Measurements from ENCODE around the gene LCK. TPM values are rescaled to one million over a fixed set of nuclear protein-coding genes. Genes with fewer than 3 reads are reported as not detected.

LCK gene
- total and polyA plus RNA-seq, 10 of the 15 experiments (the other 5 are each of a cell fraction or from before 2014, with no cell fraction given), result 31.5 to 173 (median 119) TPM

DNA sequence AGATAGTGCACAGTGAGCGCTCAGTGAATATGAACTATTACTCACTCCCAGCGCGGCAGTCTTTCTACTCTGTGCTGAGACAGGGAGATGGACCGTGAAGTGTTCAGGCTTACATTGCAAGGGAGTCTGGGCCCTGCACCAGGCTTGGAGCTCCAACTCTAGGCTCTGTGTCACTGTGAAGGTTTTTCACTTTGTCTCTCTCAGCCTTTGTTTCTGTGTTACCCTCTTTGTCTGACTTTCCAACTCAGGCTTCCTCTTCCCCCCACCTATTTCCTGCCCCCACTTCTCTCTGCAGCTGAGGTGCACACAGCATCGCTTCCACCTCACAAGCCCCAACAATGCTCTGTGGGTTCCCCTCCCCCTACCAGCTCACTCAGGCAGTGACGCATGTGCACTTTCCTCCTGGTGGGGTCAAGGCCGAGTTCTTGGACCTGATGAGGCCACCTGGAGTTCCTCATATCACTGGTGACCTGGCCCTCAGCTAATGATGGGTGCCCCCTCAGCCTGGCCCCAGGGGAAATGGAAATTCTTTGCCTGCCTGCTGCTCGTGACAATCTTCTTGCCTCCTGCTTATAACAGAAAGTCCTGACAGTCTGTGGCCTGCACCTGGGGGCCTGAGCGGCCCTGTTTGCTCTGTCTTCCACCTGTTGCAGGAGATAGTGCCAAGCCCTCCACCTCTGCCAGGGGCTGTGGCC is 1.1 kb upstream of the LCK start (continued):
- TF ChIP-seq, protein P1, sequence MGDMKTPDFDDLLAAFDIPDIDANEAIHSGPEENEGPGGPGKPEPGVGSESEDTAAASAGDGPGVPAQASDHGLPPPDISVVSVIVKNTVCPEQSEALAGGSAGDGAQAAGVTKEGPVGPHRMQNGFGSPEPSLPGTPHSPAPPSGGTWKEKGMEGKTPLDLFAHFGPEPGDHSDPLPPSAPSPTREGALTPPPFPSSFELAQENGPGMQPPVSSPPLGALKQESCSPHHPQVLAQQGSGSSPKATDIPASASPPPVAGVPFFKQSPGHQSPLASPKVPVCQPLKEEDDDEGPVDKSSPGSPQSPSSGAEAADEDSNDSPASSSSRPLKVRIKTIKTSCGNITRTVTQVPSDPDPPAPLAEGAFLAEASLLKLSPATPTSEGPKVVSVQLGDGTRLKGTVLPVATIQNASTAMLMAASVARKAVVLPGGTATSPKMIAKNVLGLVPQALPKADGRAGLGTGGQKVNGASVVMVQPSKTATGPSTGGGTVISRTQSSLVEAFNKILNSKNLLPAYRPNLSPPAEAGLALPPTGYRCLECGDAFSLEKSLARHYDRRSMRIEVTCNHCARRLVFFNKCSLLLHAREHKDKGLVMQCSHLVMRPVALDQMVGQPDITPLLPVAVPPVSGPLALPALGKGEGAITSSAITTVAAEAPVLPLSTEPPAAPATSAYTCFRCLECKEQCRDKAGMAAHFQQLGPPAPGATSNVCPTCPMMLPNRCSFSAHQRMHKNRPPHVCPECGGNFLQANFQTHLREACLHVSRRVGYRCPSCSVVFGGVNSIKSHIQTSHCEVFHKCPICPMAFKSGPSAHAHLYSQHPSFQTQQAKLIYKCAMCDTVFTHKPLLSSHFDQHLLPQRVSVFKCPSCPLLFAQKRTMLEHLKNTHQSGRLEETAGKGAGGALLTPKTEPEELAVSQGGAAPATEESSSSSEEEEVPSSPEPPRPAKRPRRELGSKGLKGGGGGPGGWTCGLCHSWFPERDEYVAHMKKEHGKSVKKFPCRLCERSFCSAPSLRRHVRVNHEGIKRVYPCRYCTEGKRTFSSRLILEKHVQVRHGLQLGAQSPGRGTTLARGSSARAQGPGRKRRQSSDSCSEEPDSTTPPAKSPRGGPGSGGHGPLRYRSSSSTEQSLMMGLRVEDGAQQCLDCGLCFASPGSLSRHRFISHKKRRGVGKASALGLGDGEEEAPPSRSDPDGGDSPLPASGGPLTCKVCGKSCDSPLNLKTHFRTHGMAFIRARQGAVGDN (IDR thresholded peaks at IDR 0.05), result peak; percentile 84
- TF ChIP-seq IRF4 (IDR thresholded peaks at IDR 0.05; ENCODE audit: low read depth, low read length), result peak; percentile 60; the same call in 1 of the 2 replicates
- peak; percentile 57 for TF ChIP-seq DPF2 (IDR thresholded peaks at IDR 0.05)
- TF ChIP-seq CBX3 (IDR thresholded peaks at IDR 0.05; ENCODE audit: borderline replicate concordance, low read depth), result no peak
- TF ChIP-seq, protein P2, sequence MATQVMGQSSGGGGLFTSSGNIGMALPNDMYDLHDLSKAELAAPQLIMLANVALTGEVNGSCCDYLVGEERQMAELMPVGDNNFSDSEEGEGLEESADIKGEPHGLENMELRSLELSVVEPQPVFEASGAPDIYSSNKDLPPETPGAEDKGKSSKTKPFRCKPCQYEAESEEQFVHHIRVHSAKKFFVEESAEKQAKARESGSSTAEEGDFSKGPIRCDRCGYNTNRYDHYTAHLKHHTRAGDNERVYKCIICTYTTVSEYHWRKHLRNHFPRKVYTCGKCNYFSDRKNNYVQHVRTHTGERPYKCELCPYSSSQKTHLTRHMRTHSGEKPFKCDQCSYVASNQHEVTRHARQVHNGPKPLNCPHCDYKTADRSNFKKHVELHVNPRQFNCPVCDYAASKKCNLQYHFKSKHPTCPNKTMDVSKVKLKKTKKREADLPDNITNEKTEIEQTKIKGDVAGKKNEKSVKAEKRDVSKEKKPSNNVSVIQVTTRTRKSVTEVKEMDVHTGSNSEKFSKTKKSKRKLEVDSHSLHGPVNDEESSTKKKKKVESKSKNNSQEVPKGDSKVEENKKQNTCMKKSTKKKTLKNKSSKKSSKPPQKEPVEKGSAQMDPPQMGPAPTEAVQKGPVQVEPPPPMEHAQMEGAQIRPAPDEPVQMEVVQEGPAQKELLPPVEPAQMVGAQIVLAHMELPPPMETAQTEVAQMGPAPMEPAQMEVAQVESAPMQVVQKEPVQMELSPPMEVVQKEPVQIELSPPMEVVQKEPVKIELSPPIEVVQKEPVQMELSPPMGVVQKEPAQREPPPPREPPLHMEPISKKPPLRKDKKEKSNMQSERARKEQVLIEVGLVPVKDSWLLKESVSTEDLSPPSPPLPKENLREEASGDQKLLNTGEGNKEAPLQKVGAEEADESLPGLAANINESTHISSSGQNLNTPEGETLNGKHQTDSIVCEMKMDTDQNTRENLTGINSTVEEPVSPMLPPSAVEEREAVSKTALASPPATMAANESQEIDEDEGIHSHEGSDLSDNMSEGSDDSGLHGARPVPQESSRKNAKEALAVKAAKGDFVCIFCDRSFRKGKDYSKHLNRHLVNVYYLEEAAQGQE (IDR thresholded peaks at IDR 0.05; ENCODE audit: low read depth, low read length), result no peak
- peak; percentile 89 for TF ChIP-seq TARDBP (IDR thresholded peaks at IDR 0.05; ENCODE audit: borderline replicate concordance)
- peak; percentile 72; the same call in 2 of the 3 replicates for TF ChIP-seq POU2F2 (IDR thresholded peaks at IDR 0.05; ENCODE audit: borderline replicate concordance, low read depth, low read length)
- TF ChIP-seq TCF12 (IDR thresholded peaks at IDR 0.05; ENCODE audit: low read depth, low read length), result peak; percentile 95
- peak; percentile 89 for TF ChIP-seq PAX5 (IDR thresholded peaks at IDR 0.05; ENCODE audit: borderline replicate concordance, low read depth, low read length)
- TF ChIP-seq RAD21 (IDR thresholded peaks at IDR 0.05; ENCODE audit: insufficient read depth, low read depth, low read length), result peak; percentile 33; the same call in 1 of the 2 replicates
- TF ChIP-seq HDAC2 (IDR thresholded peaks at IDR 0.05), result no peak
- peak; percentile 67; the same call in 1 of the 2 replicates for TF ChIP-seq ZBED1 (IDR thresholded peaks at IDR 0.05; ENCODE audit: borderline replicate concordance)
- no peak for TF ChIP-seq CHD4 (IDR thresholded peaks at IDR 0.05)
- no peak for TF ChIP-seq TBL1XR1 (IDR thresholded peaks at IDR 0.05; ENCODE audit: low read depth, low read length)
- no peak for TF ChIP-seq BRCA1 (IDR thresholded peaks at IDR 0.05; ENCODE audit: low read depth, low read length)
- peak in 1 of 2 experiments; percentile 83; a peak in 2 of 3 replicates for TF ChIP-seq EGR1 (IDR thresholded peaks at IDR 0.05; ENCODE audit: borderline replicate concordance in 1 of 2, low read depth in 2 of 2, low read length in 2 of 2)
- TF ChIP-seq, protein P3, sequence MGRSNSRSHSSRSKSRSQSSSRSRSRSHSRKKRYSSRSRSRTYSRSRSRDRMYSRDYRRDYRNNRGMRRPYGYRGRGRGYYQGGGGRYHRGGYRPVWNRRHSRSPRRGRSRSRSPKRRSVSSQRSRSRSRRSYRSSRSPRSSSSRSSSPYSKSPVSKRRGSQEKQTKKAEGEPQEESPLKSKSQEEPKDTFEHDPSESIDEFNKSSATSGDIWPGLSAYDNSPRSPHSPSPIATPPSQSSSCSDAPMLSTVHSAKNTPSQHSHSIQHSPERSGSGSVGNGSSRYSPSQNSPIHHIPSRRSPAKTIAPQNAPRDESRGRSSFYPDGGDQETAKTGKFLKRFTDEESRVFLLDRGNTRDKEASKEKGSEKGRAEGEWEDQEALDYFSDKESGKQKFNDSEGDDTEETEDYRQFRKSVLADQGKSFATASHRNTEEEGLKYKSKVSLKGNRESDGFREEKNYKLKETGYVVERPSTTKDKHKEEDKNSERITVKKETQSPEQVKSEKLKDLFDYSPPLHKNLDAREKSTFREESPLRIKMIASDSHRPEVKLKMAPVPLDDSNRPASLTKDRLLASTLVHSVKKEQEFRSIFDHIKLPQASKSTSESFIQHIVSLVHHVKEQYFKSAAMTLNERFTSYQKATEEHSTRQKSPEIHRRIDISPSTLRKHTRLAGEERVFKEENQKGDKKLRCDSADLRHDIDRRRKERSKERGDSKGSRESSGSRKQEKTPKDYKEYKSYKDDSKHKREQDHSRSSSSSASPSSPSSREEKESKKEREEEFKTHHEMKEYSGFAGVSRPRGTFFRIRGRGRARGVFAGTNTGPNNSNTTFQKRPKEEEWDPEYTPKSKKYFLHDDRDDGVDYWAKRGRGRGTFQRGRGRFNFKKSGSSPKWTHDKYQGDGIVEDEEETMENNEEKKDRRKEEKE (IDR thresholded peaks at IDR 0.05), result no peak
- peak; percentile 55; the same call in 1 of the 2 replicates for TF ChIP-seq POLR2AphosphoS5 (IDR thresholded peaks at IDR 0.05; ENCODE audit: low read length)
- peak; percentile 89 for TF ChIP-seq CHD2 (IDR thresholded peaks at IDR 0.05; ENCODE audit: borderline replicate concordance, low read depth, low read length)
- TF ChIP-seq, protein P4, sequence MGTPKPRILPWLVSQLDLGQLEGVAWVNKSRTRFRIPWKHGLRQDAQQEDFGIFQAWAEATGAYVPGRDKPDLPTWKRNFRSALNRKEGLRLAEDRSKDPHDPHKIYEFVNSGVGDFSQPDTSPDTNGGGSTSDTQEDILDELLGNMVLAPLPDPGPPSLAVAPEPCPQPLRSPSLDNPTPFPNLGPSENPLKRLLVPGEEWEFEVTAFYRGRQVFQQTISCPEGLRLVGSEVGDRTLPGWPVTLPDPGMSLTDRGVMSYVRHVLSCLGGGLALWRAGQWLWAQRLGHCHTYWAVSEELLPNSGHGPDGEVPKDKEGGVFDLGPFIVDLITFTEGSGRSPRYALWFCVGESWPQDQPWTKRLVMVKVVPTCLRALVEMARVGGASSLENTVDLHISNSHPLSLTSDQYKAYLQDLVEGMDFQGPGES (IDR thresholded peaks at IDR 0.05), result no peak
